GM12892 (cell line): Measurements from ENCODE around the gene EDA2R.
A peak's percentile ranks its signal among the peaks of the same experiment; 100 is the strongest.

ENCODE experiments used
- POLR2A ChIP-seq: IDR thresholded peaks from 2 replicates; pipeline ENCODE4 v1.6.1; 2011; ENCODE audit warnings: low read depth, low read length, control low read depth
- POLR2AphosphoS5 ChIP-seq: IDR thresholded peaks from 2 replicates; pipeline ENCODE4 v1.6.1; 2011; ENCODE audit warnings: low read depth, low read length, control low read depth

DNA sequence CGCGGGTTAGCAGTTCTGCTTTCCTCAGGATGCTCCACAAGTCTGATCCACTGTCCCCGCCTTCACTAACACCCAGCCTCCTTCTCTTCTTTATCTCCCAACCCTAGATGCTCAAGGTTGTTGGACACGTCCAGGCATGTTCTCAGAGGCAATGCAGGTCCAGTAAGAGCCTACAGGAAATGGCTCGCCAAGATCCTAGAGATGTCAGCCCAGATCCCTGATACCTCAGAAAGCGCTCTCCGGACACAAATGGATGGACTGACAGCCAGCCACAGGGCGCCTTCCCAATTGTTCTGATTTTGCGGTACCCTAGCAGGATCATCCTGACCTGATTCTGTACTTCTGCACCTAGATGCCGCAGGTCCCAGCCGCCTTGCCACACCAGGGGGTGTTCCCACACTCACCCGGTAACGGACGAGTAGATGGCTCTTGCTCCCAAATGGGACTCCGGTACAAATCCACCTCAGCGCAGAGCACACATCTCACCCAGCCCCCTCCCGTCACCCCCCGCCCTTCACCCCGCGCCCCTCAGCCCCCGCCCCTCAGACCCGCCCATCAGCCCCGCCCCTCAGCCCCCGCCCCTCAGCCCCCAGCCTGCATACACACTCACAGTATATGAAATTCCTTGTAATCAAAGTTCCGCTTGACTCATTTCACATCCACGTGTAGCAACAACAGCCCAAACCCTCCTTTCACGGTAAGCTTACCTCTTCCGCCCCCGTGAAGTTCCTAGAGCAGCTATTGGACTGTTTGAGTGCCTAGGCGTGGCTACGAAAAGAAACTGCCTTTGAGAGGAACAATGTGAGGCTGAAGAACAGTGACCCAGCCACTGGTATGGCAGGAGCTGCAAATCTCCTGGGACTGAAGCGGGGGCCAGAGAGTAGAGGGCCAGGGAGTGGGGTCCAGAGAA is at the start of gene EDA2R:
- TF ChIP-seq POLR2AphosphoS5 (no peak), POLR2A (0 out of 2 replicates have a peak, but pooled peaks have one; percentile 59)
